ENCODE results near the gene PAFAH2.

PAFAH2 gene

GRCh38 chr1:26038477-26038876 lies 40.6 kb upstream of the PAFAH2 start:
- DNase-seq (ENCODE audit: low read depth in 1 of 2, low spot score in 1 of 2): no peak
- peaks cover 5% of the 10 kb centered on the region for H3K27me3 ChIP-seq (ENCODE audit: insufficient read depth, poor library complexity, severe bottlenecking)
- H3K27ac ChIP-seq (replicated peaks): no peak overlapping the region
- TF ChIP-seq GABPA (IDR thresholded peaks at IDR 0.05; ENCODE audit: low read depth): no peak
- no peak for TF ChIP-seq POLR2AphosphoS5 (IDR thresholded peaks at IDR 0.05; ENCODE audit: low read depth)
- TF ChIP-seq, protein P1, sequence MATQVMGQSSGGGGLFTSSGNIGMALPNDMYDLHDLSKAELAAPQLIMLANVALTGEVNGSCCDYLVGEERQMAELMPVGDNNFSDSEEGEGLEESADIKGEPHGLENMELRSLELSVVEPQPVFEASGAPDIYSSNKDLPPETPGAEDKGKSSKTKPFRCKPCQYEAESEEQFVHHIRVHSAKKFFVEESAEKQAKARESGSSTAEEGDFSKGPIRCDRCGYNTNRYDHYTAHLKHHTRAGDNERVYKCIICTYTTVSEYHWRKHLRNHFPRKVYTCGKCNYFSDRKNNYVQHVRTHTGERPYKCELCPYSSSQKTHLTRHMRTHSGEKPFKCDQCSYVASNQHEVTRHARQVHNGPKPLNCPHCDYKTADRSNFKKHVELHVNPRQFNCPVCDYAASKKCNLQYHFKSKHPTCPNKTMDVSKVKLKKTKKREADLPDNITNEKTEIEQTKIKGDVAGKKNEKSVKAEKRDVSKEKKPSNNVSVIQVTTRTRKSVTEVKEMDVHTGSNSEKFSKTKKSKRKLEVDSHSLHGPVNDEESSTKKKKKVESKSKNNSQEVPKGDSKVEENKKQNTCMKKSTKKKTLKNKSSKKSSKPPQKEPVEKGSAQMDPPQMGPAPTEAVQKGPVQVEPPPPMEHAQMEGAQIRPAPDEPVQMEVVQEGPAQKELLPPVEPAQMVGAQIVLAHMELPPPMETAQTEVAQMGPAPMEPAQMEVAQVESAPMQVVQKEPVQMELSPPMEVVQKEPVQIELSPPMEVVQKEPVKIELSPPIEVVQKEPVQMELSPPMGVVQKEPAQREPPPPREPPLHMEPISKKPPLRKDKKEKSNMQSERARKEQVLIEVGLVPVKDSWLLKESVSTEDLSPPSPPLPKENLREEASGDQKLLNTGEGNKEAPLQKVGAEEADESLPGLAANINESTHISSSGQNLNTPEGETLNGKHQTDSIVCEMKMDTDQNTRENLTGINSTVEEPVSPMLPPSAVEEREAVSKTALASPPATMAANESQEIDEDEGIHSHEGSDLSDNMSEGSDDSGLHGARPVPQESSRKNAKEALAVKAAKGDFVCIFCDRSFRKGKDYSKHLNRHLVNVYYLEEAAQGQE (IDR thresholded peaks at IDR 0.05; ENCODE audit: insufficient replicate concordance, low read depth): no peak
- no peak for TF ChIP-seq CTCF (IDR thresholded peaks at IDR 0.05; ENCODE audit: insufficient read depth, low read length)
- TF ChIP-seq SPI1 (IDR thresholded peaks at IDR 0.05; ENCODE audit: borderline replicate concordance, low read depth): no peak
- no peak overlapping the region for H3K4me3 ChIP-seq (replicated peaks; ENCODE audit: insufficient read depth, low read length)

DNA sequence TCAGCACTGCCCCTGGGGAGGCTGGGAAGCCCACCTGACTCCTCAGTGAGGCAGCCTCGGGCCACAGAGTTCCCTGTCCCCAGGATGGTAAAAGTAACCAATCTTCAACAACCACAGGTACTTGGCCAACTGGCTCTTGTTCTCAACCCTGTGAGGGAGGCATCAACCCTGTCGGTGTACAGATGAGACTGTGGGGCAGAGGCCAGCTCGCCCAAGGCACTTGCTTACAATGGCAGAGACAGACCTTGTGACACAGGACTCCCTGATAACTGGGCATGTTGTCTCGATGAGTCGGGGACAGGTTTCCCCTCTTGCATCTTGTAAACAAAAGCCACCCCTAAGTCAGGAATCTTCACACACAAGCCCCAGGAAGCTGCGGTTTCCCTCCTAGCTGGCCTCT lies 40.0 kb upstream of the PAFAH2 start:
- Histone ChIP-seq H3K27ac (replicated peaks) (no peak overlapping the region), H3K4me3 (replicated peaks; ENCODE audit: insufficient read depth, low read length) (no peak overlapping the region), H3K27me3 (ENCODE audit: insufficient read depth, poor library complexity, severe bottlenecking) (peaks cover 4% of the 10 kb centered on the region)
- DNase-seq (ENCODE audit: low read depth in 1 of 2, low spot score in 1 of 2): no peak
- no peak for TF ChIP-seq POLR2AphosphoS5 (IDR thresholded peaks at IDR 0.05; ENCODE audit: low read depth)
- TF ChIP-seq CTCF (IDR thresholded peaks at IDR 0.05; ENCODE audit: insufficient read depth, low read length): no peak
- TF ChIP-seq, protein P1 (IDR thresholded peaks at IDR 0.05; ENCODE audit: insufficient replicate concordance, low read depth): no peak
- TF ChIP-seq SPI1 (IDR thresholded peaks at IDR 0.05; ENCODE audit: borderline replicate concordance, low read depth): no peak
- TF ChIP-seq GABPA (IDR thresholded peaks at IDR 0.05; ENCODE audit: low read depth): no peak

DNA sequence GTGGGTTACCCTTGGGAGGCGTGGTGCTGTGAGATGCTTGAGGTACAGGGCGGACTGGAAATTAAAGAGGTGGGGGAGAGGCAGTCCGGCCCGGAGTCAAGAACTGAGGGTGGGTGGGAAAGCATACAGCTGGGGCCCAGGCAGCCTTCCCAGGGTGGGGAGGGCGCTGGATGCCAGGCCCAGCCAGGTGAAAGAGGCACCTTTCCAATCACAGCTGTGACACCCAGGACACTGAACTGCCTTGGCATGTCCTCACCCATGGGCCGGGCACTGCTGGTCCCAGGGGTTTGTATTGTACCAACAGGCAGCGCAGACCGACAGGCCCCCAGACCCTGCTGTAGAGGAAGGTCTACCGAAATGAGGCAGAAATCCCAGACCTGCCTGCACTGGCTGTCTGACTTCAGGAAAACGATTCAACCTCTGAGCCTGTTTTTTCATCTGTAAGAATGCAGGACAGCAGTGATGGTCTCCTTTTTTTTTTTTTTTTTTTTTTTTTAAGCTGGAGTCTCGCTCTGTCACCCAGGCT lies 39.0 kb upstream of the PAFAH2 start:
- DNase-seq (ENCODE audit: low read depth in 1 of 2, low spot score in 1 of 2): no peak

More for the DNA sequence above, 39.0 kb upstream of the PAFAH2 start:
- Histone ChIP-seq H3K4me3 (replicated peaks; ENCODE audit: insufficient read depth, low read length) (no peak overlapping the region), H3K27me3 (ENCODE audit: insufficient read depth, poor library complexity, severe bottlenecking) (peaks cover 2% of the 10 kb centered on the region), H3K27ac (replicated peaks) (no peak overlapping the region)
- TF ChIP-seq GABPA (IDR thresholded peaks at IDR 0.05; ENCODE audit: low read depth) (no peak), POLR2AphosphoS5 (IDR thresholded peaks at IDR 0.05; ENCODE audit: low read depth) (no peak), CTCF (IDR thresholded peaks at IDR 0.05; ENCODE audit: insufficient read depth, low read length) (no peak), SPI1 (IDR thresholded peaks at IDR 0.05; ENCODE audit: borderline replicate concordance, low read depth) (no peak)
- TF ChIP-seq, protein P1 (IDR thresholded peaks at IDR 0.05; ENCODE audit: insufficient replicate concordance, low read depth): no peak

Measured in HL-60 (cell line).